Astrocyte (in vitro differentiated cells and primary cell): ENCODE measurements around the gene ZNF316. TPM values are rescaled to one million over a fixed set of nuclear protein-coding genes. Genes with fewer than 3 reads are reported as not detected.

Source experiments
- DNase-seq: peaks from one replicate; pipeline ENCODE4 v3.0.0-alpha.2; 2010; ENCODE audit warnings: low read depth
- FAIRE-seq: peaks from 2 replicates; lab custom pipeline; 2011; peaks lifted over from hg19 to GRCh38; lab: Jason Lieb, UNC
- H2AFZ ChIP-seq: 2 replicates; pipeline ENCODE4 v1.6.0; 2012; ENCODE audit warnings: low read depth, low read length, inconsistent platforms
- H3K27ac ChIP-seq: 2 replicates; pipeline ENCODE4 v1.5.1; 2011; ENCODE audit warnings: low read depth, low read length, inconsistent platforms
- H3K27me3 ChIP-seq: 2 replicates; pipeline ENCODE4 v1.6.0; 2011; ENCODE audit warnings: low read length, inconsistent platforms; ENCODE audit not compliant: insufficient read depth
- H3K36me3 ChIP-seq: 2 replicates; pipeline ENCODE4 v1.5.1; 2011; ENCODE audit warnings: low read length, inconsistent platforms; ENCODE audit not compliant: insufficient read depth
- H3K4me1 ChIP-seq: 2 replicates; pipeline ENCODE4 v1.5.1; 2011; ENCODE audit warnings: low read length, inconsistent platforms; ENCODE audit not compliant: insufficient read depth
- H3K4me2 ChIP-seq: 2 replicates; pipeline ENCODE4 v1.6.0; 2012; ENCODE audit warnings: low read length, inconsistent platforms
- H3K4me3 ChIP-seq: 2 replicates; pipeline ENCODE4 v1.5.1; 2011; ENCODE audit warnings: low read depth, mild to moderate bottlenecking, low read length, inconsistent platforms; ENCODE audit not compliant: insufficient read depth
- H3K79me2 ChIP-seq: 2 replicates; pipeline ENCODE4 v1.6.0; 2012; ENCODE audit warnings: mild to moderate bottlenecking, low read length, inconsistent platforms; ENCODE audit not compliant: insufficient read depth
- H3K9ac ChIP-seq: 2 replicates; pipeline ENCODE4 v1.6.0; 2012; ENCODE audit warnings: mild to moderate bottlenecking, low read length, inconsistent platforms
- H3K9me3 ChIP-seq: 2 replicates; pipeline ENCODE4 v1.5.1; 2012; ENCODE audit warnings: low read depth, mild to moderate bottlenecking, low read length, inconsistent platforms; ENCODE audit not compliant: insufficient read depth
- H4K20me1 ChIP-seq: 2 replicates; pipeline ENCODE4 v1.6.0; 2012; ENCODE audit warnings: low read length, inconsistent platforms; ENCODE audit not compliant: insufficient read depth
- H3K27ac Mint-ChIP-seq: one replicate; pipeline ENCODE4 v1.8.0; 2021; ENCODE audit warnings: mild to moderate bottlenecking, mixed read lengths; ENCODE audit not compliant: unreplicated experiment
- H3K27me3 Mint-ChIP-seq: one replicate; pipeline ENCODE4 v1.8.0; 2021; ENCODE audit warnings: low read depth, mixed read lengths; ENCODE audit not compliant: unreplicated experiment
- H3K36me3 Mint-ChIP-seq: one replicate; pipeline ENCODE4 v1.8.0; 2021; ENCODE audit warnings: low read depth, mixed read lengths; ENCODE audit not compliant: unreplicated experiment
- H3K4me1 Mint-ChIP-seq: one replicate; pipeline ENCODE4 v1.8.0; 2021; ENCODE audit warnings: low read depth, mixed read lengths; ENCODE audit not compliant: unreplicated experiment
- H3K4me3 Mint-ChIP-seq: one replicate; pipeline ENCODE4 v1.8.0; 2021; ENCODE audit warnings: mild to moderate bottlenecking, moderate library complexity, mixed read lengths; ENCODE audit not compliant: unreplicated experiment
- H3K9me3 Mint-ChIP-seq: one replicate; pipeline ENCODE4 v1.8.0; 2021; ENCODE audit warnings: mild to moderate bottlenecking, mixed read lengths; ENCODE audit not compliant: unreplicated experiment
- EZH2 ChIP-seq: IDR thresholded peaks from 2 replicates; pipeline ENCODE4 v1.6.1; 2012; ENCODE audit warnings: mild to moderate bottlenecking, low read length, inconsistent platforms; ENCODE audit not compliant: insufficient read depth
- total RNA-seq: library from RNA; stranded (reverse); gene quantifications from 2 replicates; pipeline ENCODE4 v1.2.1, GENCODE V29; 2021
- TF ChIP-seq, protein P1 (sequence below): IDR thresholded peaks from 2 replicates; pipeline ENCODE4 v1.5.1; 2011; ENCODE audit warnings: low read depth, mild to moderate bottlenecking, inconsistent platforms, low read length, moderate library complexity; ENCODE audit not compliant: insufficient read depth

The ZNF316 gene
- total RNA-seq, 1 donor from 2014 or later = 22.8 TPM

DNA sequence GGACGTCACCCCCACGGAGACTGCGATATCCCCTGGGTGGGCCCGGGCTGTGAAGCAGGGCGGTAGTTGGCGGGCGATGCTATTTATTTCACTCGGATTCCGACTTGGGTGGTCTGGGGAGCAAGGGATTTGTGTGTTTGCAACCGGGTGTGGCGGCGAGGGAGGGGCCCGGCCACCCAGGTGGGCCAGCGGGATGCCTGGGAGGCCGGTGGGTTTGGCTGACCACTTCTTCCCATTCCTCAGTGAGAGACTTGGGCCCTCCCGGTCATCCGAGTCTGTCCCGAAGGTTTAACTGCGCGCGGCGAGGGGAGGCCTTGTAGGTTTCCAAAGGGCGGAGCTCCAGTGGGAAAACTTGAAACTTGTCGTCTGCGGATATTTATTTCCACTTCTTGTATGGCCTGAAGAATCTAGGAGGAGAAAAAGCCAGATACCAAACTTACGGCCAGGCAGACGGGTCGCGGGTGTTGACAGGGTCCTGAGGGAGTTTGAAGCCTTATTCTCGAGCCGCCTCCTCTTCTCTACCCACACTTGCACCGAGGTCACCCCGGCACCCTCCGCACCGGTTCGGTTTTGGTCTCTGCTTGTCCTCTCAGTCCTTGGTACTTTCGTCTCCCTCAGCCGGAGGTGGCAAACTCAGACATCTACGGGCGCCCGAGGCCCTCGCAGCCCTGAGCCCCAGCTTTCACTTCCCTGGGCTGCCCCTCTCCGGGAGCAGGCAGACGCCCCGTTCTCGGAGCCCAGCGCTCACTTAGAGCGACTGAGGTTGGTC is 17.9 kb downstream of the ZNF316 start:
- Mint-ChIP-seq H3K9me3 (peaks cover 18% of the 10 kb centered on the region), H3K4me1 (peaks cover 7% of the 10 kb centered on the region), H3K27ac (no peak overlapping the region), H3K4me3 (no peak overlapping the region), H3K27me3 (no peaks in the 10 kb centered on the region), H3K36me3 (peaks cover 37% of the 10 kb centered on the region)
- Histone ChIP-seq H3K27ac (no peak overlapping the region), H3K27me3 (no peaks in the 10 kb centered on the region), H3K9me3 (peaks cover 4% of the 10 kb centered on the region), H3K36me3 (no peaks in the 10 kb centered on the region), H3K79me2 (no peaks in the 10 kb centered on the region), H2AFZ (no peak overlapping the region), H3K9ac (no peak overlapping the region), H4K20me1 (peaks cover 10% of the 10 kb centered on the region), H3K4me2 (no peak overlapping the region), H3K4me3 (no peak overlapping the region), H3K4me1 (no peaks in the 10 kb centered on the region)
- no peak for TF ChIP-seq EZH2
- TF ChIP-seq, protein P1, sequence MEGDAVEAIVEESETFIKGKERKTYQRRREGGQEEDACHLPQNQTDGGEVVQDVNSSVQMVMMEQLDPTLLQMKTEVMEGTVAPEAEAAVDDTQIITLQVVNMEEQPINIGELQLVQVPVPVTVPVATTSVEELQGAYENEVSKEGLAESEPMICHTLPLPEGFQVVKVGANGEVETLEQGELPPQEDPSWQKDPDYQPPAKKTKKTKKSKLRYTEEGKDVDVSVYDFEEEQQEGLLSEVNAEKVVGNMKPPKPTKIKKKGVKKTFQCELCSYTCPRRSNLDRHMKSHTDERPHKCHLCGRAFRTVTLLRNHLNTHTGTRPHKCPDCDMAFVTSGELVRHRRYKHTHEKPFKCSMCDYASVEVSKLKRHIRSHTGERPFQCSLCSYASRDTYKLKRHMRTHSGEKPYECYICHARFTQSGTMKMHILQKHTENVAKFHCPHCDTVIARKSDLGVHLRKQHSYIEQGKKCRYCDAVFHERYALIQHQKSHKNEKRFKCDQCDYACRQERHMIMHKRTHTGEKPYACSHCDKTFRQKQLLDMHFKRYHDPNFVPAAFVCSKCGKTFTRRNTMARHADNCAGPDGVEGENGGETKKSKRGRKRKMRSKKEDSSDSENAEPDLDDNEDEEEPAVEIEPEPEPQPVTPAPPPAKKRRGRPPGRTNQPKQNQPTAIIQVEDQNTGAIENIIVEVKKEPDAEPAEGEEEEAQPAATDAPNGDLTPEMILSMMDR = no peak
- FAIRE-seq (no peak), DNase-seq (no peak)

DNA sequence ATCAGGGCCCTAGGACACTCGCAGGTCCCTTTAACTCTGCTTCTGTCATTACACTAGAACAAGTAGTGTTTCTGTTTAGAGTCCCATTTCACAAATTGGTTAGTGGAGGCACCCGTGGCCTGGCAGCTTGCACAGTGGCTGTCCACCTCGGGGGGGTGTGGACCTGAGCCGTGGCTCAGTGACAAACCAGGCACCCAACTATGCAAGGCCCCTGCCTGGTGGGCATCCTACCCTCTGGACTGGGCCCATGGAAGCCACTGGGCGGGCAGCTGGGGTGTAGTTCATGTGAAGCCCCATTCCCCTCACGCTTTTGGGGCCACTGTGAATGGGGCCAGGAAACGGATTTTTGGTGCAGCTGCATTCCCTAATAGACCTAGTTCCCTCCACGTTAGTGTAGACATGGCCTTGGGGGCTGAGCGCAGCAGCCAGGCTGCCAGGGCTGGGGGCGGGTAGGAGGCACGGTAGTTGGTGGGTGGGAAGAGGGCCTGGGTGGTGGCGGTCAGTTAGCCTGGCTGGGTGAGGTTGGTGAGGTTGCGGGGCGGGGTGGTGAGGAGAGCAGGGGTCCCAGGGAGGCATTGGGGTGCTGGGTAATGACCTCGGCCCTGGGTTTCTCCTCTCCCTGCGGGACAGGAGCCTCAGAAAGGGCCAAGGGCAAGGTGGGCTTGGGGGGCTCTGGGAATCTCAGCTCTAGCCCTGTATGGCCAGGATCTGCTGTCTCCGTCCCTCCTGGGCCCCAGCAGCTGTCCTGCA is 18.7 kb downstream of the ZNF316 start:
- Histone ChIP-seq H3K27ac (no peak overlapping the region), H3K36me3 (no peaks in the 10 kb centered on the region), H3K9ac (no peak overlapping the region), H3K4me3 (no peak overlapping the region), H3K4me2 (no peak overlapping the region), H2AFZ (no peak overlapping the region), H3K4me1 (no peaks in the 10 kb centered on the region), H3K79me2 (no peaks in the 10 kb centered on the region), H4K20me1 (peaks cover 3% of the 10 kb centered on the region), H3K9me3 (peaks cover 4% of the 10 kb centered on the region), H3K27me3 (no peaks in the 10 kb centered on the region)
- TF ChIP-seq, protein P1 = no peak
- no peak for TF ChIP-seq EZH2
- H3K4me1 Mint-ChIP-seq = peaks cover 7% of the 10 kb centered on the region
- peaks cover 11% of the 10 kb centered on the region for H3K9me3 Mint-ChIP-seq
- DNase-seq = no peak
- no peak overlapping the region for H3K4me3 Mint-ChIP-seq
- no peaks in the 10 kb centered on the region for H3K27me3 Mint-ChIP-seq
- peaks cover 32% of the 10 kb centered on the region for H3K36me3 Mint-ChIP-seq
- H3K27ac Mint-ChIP-seq = no peak overlapping the region
- no peak for FAIRE-seq
